Neuronal stem cell (in vitro differentiated cells): ENCODE results near the gene CNPY1.
A peak's percentile ranks its signal among the peaks of the same experiment; 100 is the strongest.

Experiments used
- DNase-seq: peaks from one replicate; pipeline ENCODE4 v3.0.0-alpha.2; 2013; ENCODE audit warnings: low spot score
- H2AFZ ChIP-seq: one replicate; pipeline ENCODE4 v1.6.1; 2013; ENCODE audit warnings: mild to moderate bottlenecking, low read length, inconsistent platforms
- H2AK5ac ChIP-seq: 2 replicates; pipeline ENCODE4 v1.6.1; 2013; ENCODE audit warnings: low read depth, mild to moderate bottlenecking, inconsistent platforms, low read length, moderate library complexity, mixed read lengths
- H2BK120ac ChIP-seq: 2 replicates; pipeline ENCODE4 v1.6.1; 2013; ENCODE audit warnings: low read depth, mild to moderate bottlenecking, inconsistent platforms, low read length, moderate library complexity, mixed read lengths
- H2BK12ac ChIP-seq: one replicate; pipeline ENCODE4 v1.6.1; 2013; ENCODE audit warnings: low read length, inconsistent platforms
- H2BK15ac ChIP-seq: 2 replicates; pipeline ENCODE4 v1.6.1; 2013; ENCODE audit warnings: mild to moderate bottlenecking, low read length, inconsistent platforms, mixed read lengths
- H2BK5ac ChIP-seq: one replicate; pipeline ENCODE4 v1.6.1; 2013; ENCODE audit warnings: inconsistent platforms, mild to moderate bottlenecking, low read length, moderate library complexity
- H3K14ac ChIP-seq: one replicate; pipeline ENCODE4 v1.6.1; 2013; ENCODE audit warnings: low read length, inconsistent platforms
- H3K18ac ChIP-seq: 2 replicates; pipeline ENCODE4 v1.6.1; 2013; ENCODE audit warnings: low read length, inconsistent platforms
- H3K23ac ChIP-seq: 2 replicates; pipeline ENCODE4 v1.6.1; 2013; ENCODE audit warnings: low read depth, mild to moderate bottlenecking, mixed read lengths, low read length, inconsistent platforms; ENCODE audit not compliant: poor library complexity
- H3K27ac ChIP-seq: replicated peaks from 3 replicates; pipeline ENCODE4 v1.5.1; 2013; ENCODE audit warnings: low read length, inconsistent platforms
- H3K27me3 ChIP-seq, 3 experiments: 2 replicates each; pipeline ENCODE4 v1.6.1; 2013; ENCODE audit warnings: low read length in 3 of 3, mild to moderate bottlenecking in 2 of 3, inconsistent platforms in 1 of 3, low read depth in 1 of 3, mixed read lengths in 1 of 3, moderate library complexity in 1 of 3; ENCODE audit not compliant: control insufficient read depth in 3 of 3, insufficient read depth in 3 of 3
- H3K36me3 ChIP-seq, 2 donors: replicated peaks in 1 of 2; 2 replicates each; pipeline ENCODE4 v1.6.1; 2013; ENCODE audit warnings: low read length in 2 of 2; ENCODE audit not compliant: control insufficient read depth in 2 of 2, insufficient read depth in 2 of 2
- H3K4ac ChIP-seq: 2 replicates; pipeline ENCODE4 v1.6.1; 2013; ENCODE audit warnings: inconsistent platforms, mild to moderate bottlenecking, low read length, moderate library complexity
- H3K4me1 ChIP-seq, 2 donors: 1 replicate in 1 of 2; 2 replicates in 1 of 2; pipeline ENCODE4 v1.6.1; 2013; ENCODE audit warnings: low read length in 2 of 2, low read depth in 1 of 2; ENCODE audit not compliant: control insufficient read depth in 2 of 2, insufficient read depth in 1 of 2
- H3K4me2 ChIP-seq: one replicate; pipeline ENCODE4 v1.6.1; 2013; ENCODE audit warnings: mild to moderate bottlenecking, low read length, inconsistent platforms; ENCODE audit not compliant: insufficient read depth, poor library complexity, severe bottlenecking
- H3K4me3 ChIP-seq, 2 donors: 2 replicates each; pipeline ENCODE4 v1.5.1; 2013; ENCODE audit warnings: low read length in 2 of 2, mild to moderate bottlenecking in 2 of 2, inconsistent platforms in 1 of 2, moderate library complexity in 1 of 2
- H3K79me1 ChIP-seq: one replicate; pipeline ENCODE4 v1.6.1; 2013; ENCODE audit warnings: low read depth, mild to moderate bottlenecking, inconsistent platforms, low read length, moderate library complexity
- H3K9ac ChIP-seq: one replicate; pipeline ENCODE4 v1.6.1; 2013; ENCODE audit warnings: mild to moderate bottlenecking, low read depth, low read length, inconsistent platforms; ENCODE audit not compliant: poor library complexity
- H3K9me3 ChIP-seq, 2 donors: replicated peaks in 1 of 2; 2 replicates each; pipeline versions ENCODE3 to v1.6.1; 2013; ENCODE audit warnings: low read length in 2 of 2, mild to moderate bottlenecking in 2 of 2, inconsistent platforms in 1 of 2, low read depth in 1 of 2, mixed read lengths in 1 of 2, moderate library complexity in 1 of 2; ENCODE audit not compliant: control insufficient read depth in 2 of 2, insufficient read depth in 1 of 2
- H4K8ac ChIP-seq: one replicate; pipeline ENCODE4 v1.6.1; 2013; ENCODE audit warnings: low read depth, mild to moderate bottlenecking, inconsistent platforms, low read length, moderate library complexity
- H4K91ac ChIP-seq: one replicate; pipeline ENCODE4 v1.6.1; 2013; ENCODE audit warnings: low read length, low read depth, mild to moderate bottlenecking, inconsistent platforms; ENCODE audit not compliant: poor library complexity
- WGBS, 2 donors: extraction: QIAGEN DNeasy Blood & Tissue Kit; methylation state at CpG; one replicate each; pipeline ENCODE4 v1.1.7; 2013; ENCODE audit warnings: missing lambda C conversion rate in 2 of 2, mixed read lengths in 1 of 2; ENCODE audit not compliant: insufficient read length in 2 of 2, insufficient replicate concordance in 1 of 2; ENCODE audit errors: extremely low coverage in 2 of 2; 5-methylcytosine and 5-hydroxymethylcytosine counted together

CNPY1 gene

DNA sequence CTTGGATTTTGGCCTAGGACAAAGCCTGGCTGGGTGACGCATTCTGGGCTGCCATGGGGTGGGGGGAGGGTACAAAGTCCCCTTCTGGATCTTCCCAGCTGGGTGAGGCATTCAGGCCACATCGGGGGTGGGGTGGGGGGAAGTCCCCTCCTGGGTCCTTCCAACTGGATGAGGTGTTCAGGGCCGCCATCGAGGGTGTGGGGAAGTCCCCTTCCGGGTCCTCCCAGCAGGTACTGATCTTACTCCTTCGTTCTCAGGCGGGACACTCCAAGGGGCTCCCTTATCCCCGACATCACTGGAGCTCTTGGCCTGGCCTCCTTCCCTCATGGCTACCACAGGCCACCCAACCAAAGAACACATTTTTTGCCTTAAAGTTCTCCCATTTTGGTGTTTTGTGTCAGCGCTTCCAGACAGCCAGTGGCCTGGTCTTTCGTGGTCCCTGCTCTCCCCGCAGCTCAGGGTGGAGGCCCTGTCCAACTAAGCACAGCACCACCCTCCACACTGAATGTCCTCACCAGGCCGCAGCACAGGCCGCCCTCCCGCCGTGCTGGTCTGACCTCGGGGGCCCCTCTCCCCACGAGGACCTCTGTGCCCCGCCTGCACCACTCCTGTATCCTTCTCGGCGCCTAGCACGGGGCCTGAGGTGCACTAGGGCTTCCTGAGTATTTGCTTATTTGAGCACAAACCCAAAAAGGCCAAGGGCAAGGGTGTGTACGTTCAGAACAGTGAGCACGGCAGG lies 49.9 kb downstream of the CNPY1 start:
- no peak overlapping the region for H2BK12ac ChIP-seq
- H3K4me2 ChIP-seq = no peak overlapping the region
- no peak overlapping the region for H3K4ac ChIP-seq
- WGBS, 2 donors = no CpG with 5 or more reads among the region's 23 CpGs
- no peaks in the 10 kb centered on the region for H3K79me1 ChIP-seq
- no peak overlapping the region for H2AFZ ChIP-seq
- H2BK120ac ChIP-seq = no peak overlapping the region
- no peak overlapping the region for H2BK15ac ChIP-seq
- peaks cover 0 to 46% (median 0%) of the 10 kb centered on the region in 3 experiments for H3K27me3 ChIP-seq
- no peak overlapping the region for H2BK5ac ChIP-seq
- H3K9me3 ChIP-seq = no peaks in the 10 kb centered on the region
- DNase-seq = no peak
- H3K4me1 ChIP-seq = peaks cover 5 to 29% of the 10 kb centered on the region in 2 donors
- H3K27ac ChIP-seq = no peak overlapping the region
- H3K36me3 ChIP-seq = peaks cover 0 to 71% of the 10 kb centered on the region in 2 donors
- H3K4me3 ChIP-seq = no peak overlapping the region
- no peak overlapping the region for H2AK5ac ChIP-seq
- H4K8ac ChIP-seq = no peak overlapping the region
- no peak overlapping the region for H3K14ac ChIP-seq
- H3K23ac ChIP-seq = no peak overlapping the region
- peak overlapping the region; percentile 36 for H3K18ac ChIP-seq
- no peak overlapping the region for H3K9ac ChIP-seq
- H4K91ac ChIP-seq = no peak overlapping the region

DNA sequence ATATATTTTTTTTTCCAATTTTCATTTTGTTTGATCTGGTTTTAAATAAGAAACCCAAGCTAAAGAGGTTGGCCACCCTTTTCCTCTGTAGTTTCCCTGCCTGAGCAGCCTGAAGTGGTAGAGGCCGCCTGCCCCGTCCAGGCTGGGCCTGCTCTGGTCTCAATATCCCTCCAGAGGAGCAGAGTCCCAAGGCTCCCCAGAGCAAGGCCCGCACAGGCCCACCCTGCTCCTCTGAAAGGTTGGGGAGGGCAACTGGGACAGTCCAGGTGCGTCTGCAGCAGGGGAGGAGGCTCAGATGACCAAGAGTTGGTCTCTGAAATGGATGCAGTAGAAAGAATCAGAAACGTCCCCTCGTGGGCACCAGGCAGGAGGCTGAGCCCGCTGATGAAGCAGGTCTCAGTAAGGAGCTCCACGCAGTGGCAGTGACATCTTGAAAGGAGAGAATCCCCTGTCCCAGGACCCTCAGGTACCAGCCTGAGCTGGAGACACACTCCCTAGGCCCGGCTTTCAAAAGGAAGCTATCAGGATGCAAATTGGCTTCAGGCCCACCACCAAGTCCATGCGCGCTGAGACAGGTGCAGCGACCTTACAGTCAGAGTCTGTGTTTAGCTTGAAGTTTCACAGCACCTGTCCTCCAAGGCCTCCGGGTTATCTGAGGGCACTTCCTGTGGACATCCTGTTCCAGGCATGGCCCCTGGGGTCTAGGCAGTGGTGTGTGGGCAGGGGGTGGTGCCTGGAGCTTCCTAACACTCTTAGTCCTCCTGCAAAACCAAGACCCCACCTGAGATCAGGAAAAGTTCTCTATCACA lies 50.7 kb downstream of the CNPY1 start:
- Histone ChIP-seq H3K4me2 (no peak overlapping the region), H2BK12ac (no peak overlapping the region), H2BK5ac (no peak overlapping the region), H3K4me1 (peaks cover 11 to 31% of the 10 kb centered on the region in 2 donors), H2BK120ac (no peak overlapping the region), H3K4ac (no peak overlapping the region), H2BK15ac (no peak overlapping the region), H2AK5ac (no peak overlapping the region), H2AFZ (no peak overlapping the region), H3K27me3 (peaks cover 0 to 42% (median 0%) of the 10 kb centered on the region in 3 experiments), H3K9ac (no peak overlapping the region), H3K79me1 (no peaks in the 10 kb centered on the region), H3K4me3 (no peak overlapping the region), H4K8ac (no peak overlapping the region), H3K27ac (no peak overlapping the region), H3K23ac (peak overlapping the region; percentile 70), H3K9me3 (no peaks in the 10 kb centered on the region), H3K36me3 (peaks cover 0 to 63% of the 10 kb centered on the region in 2 donors), H3K18ac (no peak overlapping the region), H4K91ac (no peak overlapping the region), H3K14ac (no peak overlapping the region)
- WGBS, 2 donors = no CpG with 5 or more reads among the region's 13 CpGs
- no peak for DNase-seq

DNA sequence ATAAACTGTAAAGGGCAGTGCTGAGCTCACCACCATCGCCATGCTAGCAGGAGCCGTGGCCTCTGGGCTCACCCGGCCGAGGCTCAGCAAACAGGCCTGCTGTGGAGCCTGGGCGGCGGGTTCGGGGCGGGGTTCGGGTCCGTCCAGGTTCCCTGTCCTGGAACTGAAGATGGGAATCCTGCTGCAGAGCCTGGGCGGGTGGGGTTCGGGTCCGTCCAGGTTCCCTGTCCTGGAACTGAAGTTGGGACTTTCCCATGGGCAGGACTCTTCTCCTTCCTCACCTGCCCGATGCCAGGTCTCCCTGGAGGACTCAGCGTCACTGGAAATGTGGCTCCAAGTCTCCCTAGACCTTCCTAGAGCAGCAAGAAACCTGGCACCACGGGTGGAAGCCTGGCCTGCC lies 51.8 kb downstream of the CNPY1 start:
- Histone ChIP-seq H2AFZ (no peak overlapping the region), H3K23ac (no peak overlapping the region), H2BK5ac (no peak overlapping the region), H3K18ac (no peak overlapping the region), H3K36me3 (peaks cover 0 to 52% of the 10 kb centered on the region in 2 donors), H3K4me1 (peaks cover 17 to 41% of the 10 kb centered on the region in 2 donors), H3K4me3 (no peak overlapping the region), H2BK12ac (no peak overlapping the region), H3K4ac (no peak overlapping the region), H3K79me1 (no peaks in the 10 kb centered on the region), H3K27ac (no peak overlapping the region), H2AK5ac (no peak overlapping the region), H2BK15ac (no peak overlapping the region), H3K9me3 (no peaks in the 10 kb centered on the region), H3K9ac (no peak overlapping the region), H3K27me3 (peaks cover 0 to 41% (median 0%) of the 10 kb centered on the region in 3 experiments), H4K8ac (no peak overlapping the region), H4K91ac (no peak overlapping the region), H3K14ac (no peak overlapping the region), H3K4me2 (no peak overlapping the region), H2BK120ac (no peak overlapping the region)
- DNase-seq = no peak
- WGBS, 2 donors = no CpG with 5 or more reads among the region's 16 CpGs
